Astrocyte (in vitro differentiated cells and primary cell): ENCODE measurements around the gene ANGEL2. TPM values are rescaled to one million over a fixed set of nuclear protein-coding genes. Genes with fewer than 3 reads are reported as not detected.
"Not testable (repeated sequence)": the region's sequence is repeated elsewhere in the genome, so short reads cannot be mapped to it uniquely, and the experiment has no call there.

Experiments
- DNase-seq: peaks from one replicate; pipeline ENCODE4 v3.0.0-alpha.2; 2010; ENCODE audit warnings: low read depth
- FAIRE-seq: peaks from 2 replicates; lab custom pipeline; 2011; peaks lifted over from hg19 to GRCh38; lab: Jason Lieb, UNC
- H2AFZ ChIP-seq: 2 replicates; pipeline ENCODE4 v1.6.0; 2012; ENCODE audit warnings: low read depth, low read length, inconsistent platforms
- H3K27ac ChIP-seq: 2 replicates; pipeline ENCODE4 v1.5.1; 2011; ENCODE audit warnings: low read depth, low read length, inconsistent platforms
- H3K27me3 ChIP-seq: 2 replicates; pipeline ENCODE4 v1.6.0; 2011; ENCODE audit warnings: low read length, inconsistent platforms; ENCODE audit not compliant: insufficient read depth
- H3K36me3 ChIP-seq: 2 replicates; pipeline ENCODE4 v1.5.1; 2011; ENCODE audit warnings: low read length, inconsistent platforms; ENCODE audit not compliant: insufficient read depth
- H3K4me1 ChIP-seq: 2 replicates; pipeline ENCODE4 v1.5.1; 2011; ENCODE audit warnings: low read length, inconsistent platforms; ENCODE audit not compliant: insufficient read depth
- H3K4me2 ChIP-seq: 2 replicates; pipeline ENCODE4 v1.6.0; 2012; ENCODE audit warnings: low read length, inconsistent platforms
- H3K4me3 ChIP-seq: 2 replicates; pipeline ENCODE4 v1.5.1; 2011; ENCODE audit warnings: low read depth, mild to moderate bottlenecking, low read length, inconsistent platforms; ENCODE audit not compliant: insufficient read depth
- H3K79me2 ChIP-seq: 2 replicates; pipeline ENCODE4 v1.6.0; 2012; ENCODE audit warnings: mild to moderate bottlenecking, low read length, inconsistent platforms; ENCODE audit not compliant: insufficient read depth
- H3K9ac ChIP-seq: 2 replicates; pipeline ENCODE4 v1.6.0; 2012; ENCODE audit warnings: mild to moderate bottlenecking, low read length, inconsistent platforms
- H3K9me3 ChIP-seq: 2 replicates; pipeline ENCODE4 v1.5.1; 2012; ENCODE audit warnings: low read depth, mild to moderate bottlenecking, low read length, inconsistent platforms; ENCODE audit not compliant: insufficient read depth
- H4K20me1 ChIP-seq: 2 replicates; pipeline ENCODE4 v1.6.0; 2012; ENCODE audit warnings: low read length, inconsistent platforms; ENCODE audit not compliant: insufficient read depth
- H3K27ac Mint-ChIP-seq: one replicate; pipeline ENCODE4 v1.8.0; 2021; ENCODE audit warnings: mild to moderate bottlenecking, mixed read lengths; ENCODE audit not compliant: unreplicated experiment
- H3K27me3 Mint-ChIP-seq: one replicate; pipeline ENCODE4 v1.8.0; 2021; ENCODE audit warnings: low read depth, mixed read lengths; ENCODE audit not compliant: unreplicated experiment
- H3K36me3 Mint-ChIP-seq: one replicate; pipeline ENCODE4 v1.8.0; 2021; ENCODE audit warnings: low read depth, mixed read lengths; ENCODE audit not compliant: unreplicated experiment
- H3K4me1 Mint-ChIP-seq: one replicate; pipeline ENCODE4 v1.8.0; 2021; ENCODE audit warnings: low read depth, mixed read lengths; ENCODE audit not compliant: unreplicated experiment
- H3K4me3 Mint-ChIP-seq: one replicate; pipeline ENCODE4 v1.8.0; 2021; ENCODE audit warnings: mild to moderate bottlenecking, moderate library complexity, mixed read lengths; ENCODE audit not compliant: unreplicated experiment
- H3K9me3 Mint-ChIP-seq: one replicate; pipeline ENCODE4 v1.8.0; 2021; ENCODE audit warnings: mild to moderate bottlenecking, mixed read lengths; ENCODE audit not compliant: unreplicated experiment
- EZH2 ChIP-seq: IDR thresholded peaks from 2 replicates; pipeline ENCODE4 v1.6.1; 2012; ENCODE audit warnings: mild to moderate bottlenecking, low read length, inconsistent platforms; ENCODE audit not compliant: insufficient read depth
- total RNA-seq: library from RNA; stranded (reverse); gene quantifications from 2 replicates; pipeline ENCODE4 v1.2.1, GENCODE V29; 2021
- TF ChIP-seq, protein P1 (sequence below): IDR thresholded peaks from 2 replicates; pipeline ENCODE4 v1.5.1; 2011; ENCODE audit warnings: low read depth, mild to moderate bottlenecking, inconsistent platforms, low read length, moderate library complexity; ENCODE audit not compliant: insufficient read depth

The ANGEL2 gene
- total RNA-seq, 1 donor from 2014 or later = 21.6 TPM

DNA sequence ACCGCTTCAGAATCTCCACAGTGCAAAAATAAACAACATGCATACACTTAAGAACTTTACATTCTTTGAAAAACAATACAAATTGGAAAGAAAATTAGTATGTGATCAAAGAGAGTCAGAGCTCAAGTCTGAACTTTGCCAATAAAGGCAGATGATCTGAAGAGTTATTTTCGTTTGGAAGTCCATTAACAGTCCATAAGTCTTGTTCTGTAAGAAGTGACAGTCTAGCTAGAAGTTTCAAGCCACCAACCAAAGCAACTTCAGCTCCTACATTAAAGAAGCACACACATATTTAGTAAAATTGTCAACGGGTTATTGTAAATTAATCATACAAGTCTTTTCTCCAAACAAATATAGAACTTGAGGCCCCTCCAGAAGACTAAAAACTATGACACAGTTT lies 20.7 kb downstream of the ANGEL2 start:
- H4K20me1 ChIP-seq = no peaks in the 10 kb centered on the region
- Mint-ChIP-seq H3K36me3 (no peaks in the 10 kb centered on the region), H3K27ac (no peak overlapping the region), H3K9me3 (no peaks in the 10 kb centered on the region), H3K4me1 (no peaks in the 10 kb centered on the region), H3K4me3 (no peak overlapping the region), H3K27me3 (no peaks in the 10 kb centered on the region)
- no peaks in the 10 kb centered on the region for H3K79me2 ChIP-seq
- no peak overlapping the region for H3K4me3 ChIP-seq
- H3K4me2 ChIP-seq = no peak overlapping the region
- no peak overlapping the region for H3K27ac ChIP-seq
- DNase-seq (no peak), FAIRE-seq (no peak)
- H3K4me1 ChIP-seq = no peaks in the 10 kb centered on the region
- H3K9ac ChIP-seq = no peak overlapping the region
- H3K36me3 ChIP-seq = peaks cover 21% of the 10 kb centered on the region
- H2AFZ ChIP-seq = no peak overlapping the region
- TF ChIP-seq EZH2 = no peak
- TF ChIP-seq, protein P1, sequence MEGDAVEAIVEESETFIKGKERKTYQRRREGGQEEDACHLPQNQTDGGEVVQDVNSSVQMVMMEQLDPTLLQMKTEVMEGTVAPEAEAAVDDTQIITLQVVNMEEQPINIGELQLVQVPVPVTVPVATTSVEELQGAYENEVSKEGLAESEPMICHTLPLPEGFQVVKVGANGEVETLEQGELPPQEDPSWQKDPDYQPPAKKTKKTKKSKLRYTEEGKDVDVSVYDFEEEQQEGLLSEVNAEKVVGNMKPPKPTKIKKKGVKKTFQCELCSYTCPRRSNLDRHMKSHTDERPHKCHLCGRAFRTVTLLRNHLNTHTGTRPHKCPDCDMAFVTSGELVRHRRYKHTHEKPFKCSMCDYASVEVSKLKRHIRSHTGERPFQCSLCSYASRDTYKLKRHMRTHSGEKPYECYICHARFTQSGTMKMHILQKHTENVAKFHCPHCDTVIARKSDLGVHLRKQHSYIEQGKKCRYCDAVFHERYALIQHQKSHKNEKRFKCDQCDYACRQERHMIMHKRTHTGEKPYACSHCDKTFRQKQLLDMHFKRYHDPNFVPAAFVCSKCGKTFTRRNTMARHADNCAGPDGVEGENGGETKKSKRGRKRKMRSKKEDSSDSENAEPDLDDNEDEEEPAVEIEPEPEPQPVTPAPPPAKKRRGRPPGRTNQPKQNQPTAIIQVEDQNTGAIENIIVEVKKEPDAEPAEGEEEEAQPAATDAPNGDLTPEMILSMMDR = no peak
- no peaks in the 10 kb centered on the region for H3K9me3 ChIP-seq
- H3K27me3 ChIP-seq = no peaks in the 10 kb centered on the region

DNA sequence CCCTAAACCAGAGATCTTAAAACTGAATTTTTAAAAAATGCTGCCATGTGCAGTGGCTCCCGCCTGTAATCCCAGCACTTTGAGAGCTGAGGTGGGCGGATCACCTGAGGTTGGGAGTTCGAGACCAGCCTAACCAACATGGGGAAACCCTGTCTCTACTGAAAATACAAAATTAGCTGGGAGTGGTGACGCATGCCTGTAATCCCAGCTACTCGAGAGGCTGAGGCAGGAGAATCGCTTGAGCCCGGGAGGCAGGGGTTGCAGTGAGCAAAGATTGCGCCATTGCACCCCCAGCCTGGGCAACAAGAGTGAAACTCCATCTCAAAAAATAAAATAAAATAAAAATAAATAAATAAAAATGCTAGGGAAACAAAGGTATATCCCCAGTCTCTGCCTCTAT lies 21.7 kb downstream of the ANGEL2 start:
- not testable (repeated sequence) for H3K4me1 ChIP-seq, H3K27me3 ChIP-seq, H3K9ac ChIP-seq, H3K27me3 Mint-ChIP-seq, H3K4me3 ChIP-seq, H3K36me3 Mint-ChIP-seq, H3K9me3 Mint-ChIP-seq, H3K4me3 Mint-ChIP-seq, FAIRE-seq, DNase-seq, H3K4me2 ChIP-seq, H3K79me2 ChIP-seq, H3K27ac Mint-ChIP-seq, H3K27ac ChIP-seq, H3K4me1 Mint-ChIP-seq, H2AFZ ChIP-seq, H3K9me3 ChIP-seq, H4K20me1 ChIP-seq
- peaks cover 25% of the 10 kb centered on the region for H3K36me3 ChIP-seq

- Mint-ChIP-seq H3K27me3 (no peaks in the 10 kb centered on the region), H3K4me3 (no peak overlapping the region), H3K27ac (no peak overlapping the region), H3K4me1 (peaks cover 3% of the 10 kb centered on the region), H3K9me3 (no peaks in the 10 kb centered on the region), H3K36me3 (peaks cover 4% of the 10 kb centered on the region)
- DNase-seq = no peak
- Histone ChIP-seq H3K9ac (no peak overlapping the region), H4K20me1 (no peaks in the 10 kb centered on the region), H3K27me3 (no peaks in the 10 kb centered on the region), H3K27ac (no peak overlapping the region), H3K4me1 (peaks cover 6% of the 10 kb centered on the region), H3K79me2 (no peaks in the 10 kb centered on the region), H3K4me3 (no peak overlapping the region), H3K4me2 (no peak overlapping the region), H3K9me3 (no peaks in the 10 kb centered on the region), H2AFZ (no peak overlapping the region), H3K36me3 (peaks cover 19% of the 10 kb centered on the region)
- no peak for FAIRE-seq
- TF ChIP-seq, protein P1 = no peak
- no peak for TF ChIP-seq EZH2
Observed at GRCh38 chr1:212990276-212990675, 25.4 kb downstream of the ANGEL2 start.
